IMR-90 (cell line): Measurements from ENCODE around the gene ALB. TPM values are rescaled to one million over a fixed set of nuclear protein-coding genes. Genes with fewer than 3 reads are reported as not detected.
A peak's percentile ranks its signal among the peaks of the same experiment; 100 is the strongest.
"Not testable (repeated sequence)": the region's sequence is repeated elsewhere in the genome, so short reads cannot be mapped to it uniquely, and the experiment has no call there.

Experiments
- ATAC-seq: fragments of 200-7000 bp; cut with Tn5 transposase; 2 replicates; pipeline ENCODE4 v1.9.1; 2020; ENCODE audit warnings: low read depth, mild to moderate bottlenecking, moderate library complexity
- BruUV-seq: library from RNA; stranded (reverse); fragments of 400-500 nt; replicated peaks from 2 replicates; lab custom pipeline; 2021; lab: Mats Ljungman, UMichigan
- CTCF ChIA-PET: fragments of 300-600 bp; formaldehyde crosslinking; extraction: SDS; loops from one replicate; lab custom pipeline; 2021; ENCODE audit warnings: antibody characterized with exemption; lab: Yijun Ruan, JAX
- POLR2A ChIA-PET: fragments of 300-600 bp; sonication (Branson Sonifier 250); formaldehyde crosslinking; loops from one replicate; lab custom pipeline; 2022; ENCODE audit warnings: antibody characterized with exemption; ENCODE audit not compliant: unreplicated experiment; lab: Charles Lee
- DNase-seq: peaks from one replicate; pipeline ENCODE4 v3.0.0; 2013
- H2AFZ ChIP-seq: replicated peaks from 2 replicates; pipeline ENCODE3; 2013; ENCODE audit warnings: low read length, mild to moderate bottlenecking; ENCODE audit not compliant: poor library complexity
- H2AK5ac ChIP-seq: 2 replicates; pipeline ENCODE4 v1.6.1; 2013; ENCODE audit warnings: low read depth, low read length, inconsistent platforms
- H2AK9ac ChIP-seq: replicated peaks from 2 replicates; pipeline ENCODE3; 2013; ENCODE audit warnings: mild to moderate bottlenecking, low read depth, low read length, moderate library complexity; ENCODE audit not compliant: poor library complexity
- H2BK120ac ChIP-seq: 2 replicates; pipeline ENCODE4 v1.6.1; 2013; ENCODE audit warnings: low read depth, low read length, inconsistent platforms
- H2BK15ac ChIP-seq: 3 replicates; pipeline ENCODE4 v1.6.1; 2013; ENCODE audit warnings: low read depth, low read length, inconsistent platforms
- H2BK20ac ChIP-seq: 2 replicates; pipeline ENCODE4 v1.6.1; 2013; ENCODE audit warnings: low read depth, mild to moderate bottlenecking, inconsistent platforms, low read length, moderate library complexity
- H2BK5ac ChIP-seq: 2 replicates; pipeline ENCODE4 v1.6.1; 2013; ENCODE audit warnings: mild to moderate bottlenecking, low read depth, low read length, inconsistent platforms; ENCODE audit not compliant: poor library complexity, severe bottlenecking
- H3K14ac ChIP-seq: replicated peaks from 2 replicates; pipeline ENCODE4 v1.6.1; 2013; ENCODE audit warnings: low read depth, low read length, inconsistent platforms
- H3K18ac ChIP-seq: 2 replicates; pipeline ENCODE4 v1.6.1; 2013; ENCODE audit warnings: low read depth, low read length, control low read depth
- H3K23ac ChIP-seq: 2 replicates; pipeline ENCODE4 v1.6.1; 2013; ENCODE audit warnings: low read depth, low read length, inconsistent platforms
- H3K27ac ChIP-seq: 2 replicates; pipeline ENCODE4 v1.5.1; 2013; ENCODE audit warnings: mild to moderate bottlenecking, control low read depth, low read length; ENCODE audit not compliant: insufficient read depth
- H3K27me3 ChIP-seq: 2 replicates; pipeline ENCODE4 v1.6.1; 2013; ENCODE audit warnings: low read length; ENCODE audit not compliant: control insufficient read depth, insufficient read depth
- H3K36me3 ChIP-seq: 2 replicates; pipeline ENCODE4 v1.6.1; 2013; ENCODE audit warnings: low read length, mixed read lengths; ENCODE audit not compliant: control insufficient read depth, insufficient read depth
- H3K4ac ChIP-seq: 2 replicates; pipeline ENCODE4 v1.6.1; 2013; ENCODE audit warnings: low read depth, low read length, inconsistent platforms
- H3K4me1 ChIP-seq: 2 replicates; pipeline ENCODE4 v1.6.1; 2013; ENCODE audit warnings: low read length, mixed read lengths; ENCODE audit not compliant: control insufficient read depth, insufficient read depth
- H3K4me2 ChIP-seq: 2 replicates; pipeline ENCODE4 v1.6.1; 2013; ENCODE audit warnings: low read depth, mild to moderate bottlenecking, control low read depth, low read length, moderate library complexity
- H3K4me3 ChIP-seq: 2 replicates; pipeline ENCODE4 v1.5.1; 2013; ENCODE audit warnings: low read depth, mild to moderate bottlenecking, control low read depth, low read length, moderate library complexity; ENCODE audit not compliant: insufficient read depth
- H3K56ac ChIP-seq: 2 replicates; pipeline ENCODE4 v1.6.1; 2013; ENCODE audit warnings: low read length, inconsistent platforms; ENCODE audit not compliant: insufficient read depth; ENCODE audit errors: extremely low read depth
- H3K79me1 ChIP-seq, 2 experiments: 2 replicates each; pipeline ENCODE4 v1.6.1; 2013; ENCODE audit warnings: low read length in 2 of 2, inconsistent platforms in 1 of 2, low read depth in 1 of 2
- H3K9ac ChIP-seq: 2 replicates; pipeline ENCODE4 v1.6.1; 2013; ENCODE audit warnings: low read depth, low read length, control low read depth
- H3K9me1 ChIP-seq: 2 replicates; pipeline ENCODE4 v1.6.1; 2013; ENCODE audit warnings: low read length, inconsistent platforms; ENCODE audit not compliant: insufficient read depth
- H3K9me3 ChIP-seq: 2 replicates; pipeline ENCODE4 v1.6.1; 2013; ENCODE audit warnings: low read length; ENCODE audit not compliant: control insufficient read depth, insufficient read depth
- H4K20me1 ChIP-seq: 2 replicates; pipeline ENCODE4 v1.6.1; 2013; ENCODE audit warnings: low read length, inconsistent platforms; ENCODE audit not compliant: insufficient read depth
- H4K5ac ChIP-seq: 2 replicates; pipeline ENCODE4 v1.6.1; 2013; ENCODE audit warnings: mild to moderate bottlenecking, low read depth, low read length, control low read depth
- H4K8ac ChIP-seq, 2 experiments: 2 replicates each; pipeline ENCODE4 v1.6.1; 2013; ENCODE audit warnings: low read depth in 2 of 2, low read length in 2 of 2, control low read depth in 1 of 2, inconsistent platforms in 1 of 2
- H4K91ac ChIP-seq: 2 replicates; pipeline ENCODE4 v1.6.1; 2013; ENCODE audit warnings: low read depth, low read length, inconsistent platforms; ENCODE audit not compliant: insufficient read depth
- FOS ChIP-seq: fragments of 150-350 bp; IDR thresholded peaks from 2 replicates; pipeline ENCODE4 v1.6.1; 2016; ENCODE audit warnings: low read depth, low read length
- MAFK ChIP-seq: IDR thresholded peaks from 2 replicates; pipeline ENCODE4 v1.6.1; 2012; ENCODE audit warnings: low read depth, low read length, improper control_type of control experiment
- WGBS, 2 experiments: methylation state at CpG; one replicate each; pipeline versions ENCODE4 v1.1.5 to v1.1.7; 2013; ENCODE audit warnings: missing lambda C conversion rate in 2 of 2; ENCODE audit not compliant: insufficient read length in 1 of 2; ENCODE audit errors: extremely low coverage in 2 of 2; 5-methylcytosine and 5-hydroxymethylcytosine counted together
- dilution Hi-C: fragments of 300-500 bp; cut with HindIII; formaldehyde crosslinking; loops from one replicate; pipeline ENCODE4 v1.14.3; 2018; ENCODE audit warnings: low sequenced_read_pairs; ENCODE audit not compliant: unreplicated experiment
- in situ Hi-C: fragments of 300-500 bp; cut with MboI; formaldehyde crosslinking; loops from 3 replicates; pipeline ENCODE4 v1.14.3; 2019; ENCODE audit warnings: low sequenced_read_pairs, inconsistent platforms, mixed read lengths
- intact Hi-C: fragments of 100-400 bp; cut with micrococcal nuclease; formaldehyde crosslinking; loops from 2 replicates; pipeline ENCODE4 v1.10.0; 2022
- polyA plus RNA-seq, 3 experiments: library from polyadenylated mRNA; depleted of rRNA; stranded (reverse); fragments of >200 nt; gene quantifications; 2 replicates each; pipeline ENCODE4 v1.2.3, GENCODE V29; 2012; ENCODE audit warnings: low replicate concordance in 1 of 3
- total RNA-seq: library from RNA; depleted of rRNA; stranded (reverse); fragments of >200 nt; gene quantifications from 2 replicates; pipeline ENCODE4 v1.2.3, GENCODE V29; 2012
- TF ChIP-seq, protein P1 (sequence below): conservative IDR thresholded peaks from 2 replicates; pipeline ENCODE4 v1.5.1; 2012; ENCODE audit warnings: mild to moderate bottlenecking, low read depth, low read length, improper control_type of control experiment

Gene ALB
- total and polyA plus RNA-seq, 2 of the 4 experiments (the other 2 are of a cell fraction), result not detected

- no peaks in the 10 kb centered on the region for H4K20me1 ChIP-seq
- no peak overlapping the region for H3K18ac ChIP-seq
- WGBS, 2 experiments, result no CpG with 5 or more reads among the region's 1 CpG
- no peak overlapping the region for H3K27ac ChIP-seq
- no peak overlapping the region for H3K14ac ChIP-seq
- in situ Hi-C loops (no loop called here), dilution Hi-C loops (no loop called here), intact Hi-C loops (no loop called here)
- no peak overlapping the region for H3K23ac ChIP-seq
- H3K9ac ChIP-seq, result no peak overlapping the region
- H4K8ac ChIP-seq, result no peak overlapping the region
- H4K91ac ChIP-seq, result no peak overlapping the region
- H2AK5ac ChIP-seq, result no peak overlapping the region
- H3K4ac ChIP-seq, result no peak overlapping the region
- H2BK15ac ChIP-seq, result no peak overlapping the region
- H4K5ac ChIP-seq, result no peak overlapping the region
- DNase-seq, result no peak
- CTCF ChIA-PET, result no interaction called here
- H3K9me1 ChIP-seq, result no peaks in the 10 kb centered on the region
- no peaks in the 10 kb centered on the region for H3K27me3 ChIP-seq
- no peak overlapping the region for H3K4me3 ChIP-seq
- no peak overlapping the region; the same call in 1 of the 2 replicates for H3K56ac ChIP-seq
- no peaks in the 10 kb centered on the region for H3K79me1 ChIP-seq
- H2BK120ac ChIP-seq, result no peak overlapping the region
- no peaks in the 10 kb centered on the region for H3K36me3 ChIP-seq
- H3K4me2 ChIP-seq, result no peak overlapping the region
- no peak for ATAC-seq
- no peak overlapping the region for H2BK20ac ChIP-seq
- TF ChIP-seq FOS (no peak), MAFK (0 out of 2 replicates have a peak, but pooled peaks have one; percentile 31)
- TF ChIP-seq, protein P1, sequence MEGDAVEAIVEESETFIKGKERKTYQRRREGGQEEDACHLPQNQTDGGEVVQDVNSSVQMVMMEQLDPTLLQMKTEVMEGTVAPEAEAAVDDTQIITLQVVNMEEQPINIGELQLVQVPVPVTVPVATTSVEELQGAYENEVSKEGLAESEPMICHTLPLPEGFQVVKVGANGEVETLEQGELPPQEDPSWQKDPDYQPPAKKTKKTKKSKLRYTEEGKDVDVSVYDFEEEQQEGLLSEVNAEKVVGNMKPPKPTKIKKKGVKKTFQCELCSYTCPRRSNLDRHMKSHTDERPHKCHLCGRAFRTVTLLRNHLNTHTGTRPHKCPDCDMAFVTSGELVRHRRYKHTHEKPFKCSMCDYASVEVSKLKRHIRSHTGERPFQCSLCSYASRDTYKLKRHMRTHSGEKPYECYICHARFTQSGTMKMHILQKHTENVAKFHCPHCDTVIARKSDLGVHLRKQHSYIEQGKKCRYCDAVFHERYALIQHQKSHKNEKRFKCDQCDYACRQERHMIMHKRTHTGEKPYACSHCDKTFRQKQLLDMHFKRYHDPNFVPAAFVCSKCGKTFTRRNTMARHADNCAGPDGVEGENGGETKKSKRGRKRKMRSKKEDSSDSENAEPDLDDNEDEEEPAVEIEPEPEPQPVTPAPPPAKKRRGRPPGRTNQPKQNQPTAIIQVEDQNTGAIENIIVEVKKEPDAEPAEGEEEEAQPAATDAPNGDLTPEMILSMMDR, result no peak
- no peaks in the 10 kb centered on the region for H3K4me1 ChIP-seq
- H3K9me3 ChIP-seq, result no peaks in the 10 kb centered on the region
- no TSS peak for BruUV-seq
- H2AFZ ChIP-seq, result no peak overlapping the region
- H2AK9ac ChIP-seq, result no peak overlapping the region
- H2BK5ac ChIP-seq, result no peak overlapping the region
- POLR2A ChIA-PET, result no interaction called here
Observed at GRCh38 chr4:73388887-73389286, 15.2 kb upstream of the ALB start.

- H2BK20ac ChIP-seq, H3K14ac ChIP-seq, ATAC-seq, H2BK120ac ChIP-seq, H3K23ac ChIP-seq, H3K18ac ChIP-seq, in situ Hi-C loops, H3K27me3 ChIP-seq, H4K8ac ChIP-seq, H2BK5ac ChIP-seq, H3K9me1 ChIP-seq, H4K91ac ChIP-seq, H3K4me2 ChIP-seq, H3K56ac ChIP-seq, POLR2A ChIA-PET, BruUV-seq, H3K27ac ChIP-seq, H2AK5ac ChIP-seq, H3K79me1 ChIP-seq, intact Hi-C loops, H3K36me3 ChIP-seq, H2AFZ ChIP-seq, CTCF ChIA-PET, H3K4ac ChIP-seq, H2AK9ac ChIP-seq, H3K9ac ChIP-seq, H3K4me1 ChIP-seq, H3K4me3 ChIP-seq, H2BK15ac ChIP-seq, H4K5ac ChIP-seq, dilution Hi-C loops, H4K20me1 ChIP-seq, DNase-seq, H3K9me3 ChIP-seq: not testable (repeated sequence)
- no CpG with 5 or more reads among the region's 2 CpGs for WGBS, 2 experiments
Observed at GRCh38 chr4:73389663-73390062, 14.4 kb upstream of the ALB start.
